Mammary epithelial cell (primary cell): ENCODE data around the gene SOCS1.

ENCODE experiments used
- EZH2 ChIP-seq: IDR thresholded peaks from 2 replicates; pipeline ENCODE4 v1.6.1; 2012; ENCODE audit warnings: low read length, inconsistent platforms, borderline replicate concordance
- TF ChIP-seq, protein P1 (sequence below), 2 donors: IDR thresholded peaks in 1 of 2; conservative IDR thresholded peaks in 1 of 2; 2 replicates each; pipeline ENCODE4 v1.5.1; 2011 to 2012; ENCODE audit warnings: inconsistent platforms in 2 of 2, low read length in 2 of 2, mild to moderate bottlenecking in 2 of 2, control low read depth in 1 of 2, low read depth in 1 of 2; ENCODE audit not compliant: insufficient read depth in 1 of 2; ENCODE audit errors: extremely low read depth in 1 of 2

DNA sequence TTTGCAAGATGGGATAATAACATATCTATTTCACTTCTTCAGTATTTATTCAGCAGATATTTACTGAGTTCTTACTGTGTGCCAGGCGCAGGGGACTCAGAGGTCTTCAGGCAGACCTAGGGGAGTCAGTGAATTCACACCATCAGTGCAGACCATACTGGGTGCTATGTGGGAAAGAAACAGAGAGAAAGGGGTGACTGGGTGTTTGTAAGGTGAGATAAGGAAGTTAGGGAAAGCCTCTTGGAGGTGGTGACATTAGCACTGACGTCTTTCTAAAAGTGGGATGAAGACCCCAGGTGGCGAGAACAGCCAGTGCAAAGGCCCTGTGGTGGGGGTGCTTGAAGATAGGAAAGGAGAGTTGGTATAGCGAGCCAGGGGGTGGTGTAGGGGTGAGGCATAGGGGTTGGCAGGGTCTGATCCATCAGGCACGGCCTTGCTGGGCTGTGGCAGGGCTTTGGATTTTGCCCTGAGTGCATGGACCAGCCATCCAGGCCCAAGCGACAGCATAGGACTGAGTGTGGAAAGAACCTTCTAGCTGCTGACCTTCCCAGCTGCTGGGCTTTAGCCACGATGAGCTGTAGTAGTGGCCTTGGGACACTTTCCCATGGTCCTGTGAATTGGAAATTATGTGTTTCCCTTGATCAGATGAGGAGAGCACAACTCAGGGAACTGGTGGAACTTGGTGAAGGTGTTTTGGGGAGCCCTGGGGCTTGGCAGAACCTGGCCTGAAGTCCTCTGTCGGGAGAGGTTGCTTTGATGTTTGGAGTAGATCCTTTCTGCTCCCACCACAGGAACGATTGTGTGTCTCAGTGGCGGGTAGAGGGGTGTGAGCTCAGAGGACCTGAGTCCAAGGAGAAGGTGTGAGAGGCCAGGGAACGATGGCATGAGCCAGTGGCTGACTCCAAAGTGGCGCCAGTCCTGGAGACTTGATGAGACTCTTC, 3.9 kb upstream of the SOCS1 start:
- TF ChIP-seq, protein P1, sequence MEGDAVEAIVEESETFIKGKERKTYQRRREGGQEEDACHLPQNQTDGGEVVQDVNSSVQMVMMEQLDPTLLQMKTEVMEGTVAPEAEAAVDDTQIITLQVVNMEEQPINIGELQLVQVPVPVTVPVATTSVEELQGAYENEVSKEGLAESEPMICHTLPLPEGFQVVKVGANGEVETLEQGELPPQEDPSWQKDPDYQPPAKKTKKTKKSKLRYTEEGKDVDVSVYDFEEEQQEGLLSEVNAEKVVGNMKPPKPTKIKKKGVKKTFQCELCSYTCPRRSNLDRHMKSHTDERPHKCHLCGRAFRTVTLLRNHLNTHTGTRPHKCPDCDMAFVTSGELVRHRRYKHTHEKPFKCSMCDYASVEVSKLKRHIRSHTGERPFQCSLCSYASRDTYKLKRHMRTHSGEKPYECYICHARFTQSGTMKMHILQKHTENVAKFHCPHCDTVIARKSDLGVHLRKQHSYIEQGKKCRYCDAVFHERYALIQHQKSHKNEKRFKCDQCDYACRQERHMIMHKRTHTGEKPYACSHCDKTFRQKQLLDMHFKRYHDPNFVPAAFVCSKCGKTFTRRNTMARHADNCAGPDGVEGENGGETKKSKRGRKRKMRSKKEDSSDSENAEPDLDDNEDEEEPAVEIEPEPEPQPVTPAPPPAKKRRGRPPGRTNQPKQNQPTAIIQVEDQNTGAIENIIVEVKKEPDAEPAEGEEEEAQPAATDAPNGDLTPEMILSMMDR (conservative IDR thresholded peaks at IDR 0.05 in 1 of 2, IDR thresholded peaks at IDR 0.05 in 1 of 2; ENCODE audit: extremely low read depth in 1 of 2, insufficient read depth in 1 of 2, low read depth in 1 of 2, low read length in 2 of 2) = no peak
- TF ChIP-seq EZH2 = no peak
